BLaER1 treated with 17β-estradiol and CSF1 and Interleukin-3, amounts not matched to agents 10 nM and 100 nM (cell line): ENCODE measurements around the gene ZNF169.
"Not testable (repeated sequence)": the region's sequence is repeated elsewhere in the genome, so short reads cannot be mapped to it uniquely, and the experiment has no call there.

Experiments used
- H3K27ac ChIP-seq, 11 experiments: shearing (Covaris generic); formaldehyde crosslinking; 2 replicates each; pipeline ENCODE4 v1.8.1; 2022
- H3K27me3 ChIP-seq, 11 experiments: shearing (Covaris generic); formaldehyde crosslinking; 2 replicates each; pipeline ENCODE4 v1.8.1; 2022
- H3K36me3 ChIP-seq, 11 experiments: shearing (Covaris generic); formaldehyde crosslinking; 2 replicates each; pipeline ENCODE4 v1.8.1; 2022
- H3K4me1 ChIP-seq, 10 experiments: shearing (Covaris generic); formaldehyde crosslinking; 2 replicates each; pipeline ENCODE4 v1.8.1; 2022
- H3K4me2 ChIP-seq, 11 experiments: shearing (Covaris generic); formaldehyde crosslinking; 2 replicates each; pipeline ENCODE4 v1.8.1; 2022
- H3K4me3 ChIP-seq, 10 experiments: shearing (Covaris generic); formaldehyde crosslinking; 2 replicates each; pipeline ENCODE4 v1.8.1; 2022
- H3K9ac ChIP-seq, 11 experiments: shearing (Covaris generic); formaldehyde crosslinking; 2 replicates each; pipeline ENCODE4 v1.8.1; 2022
- H3K9me3 ChIP-seq, 11 experiments: shearing (Covaris generic); formaldehyde crosslinking; replicated peaks in 1 of 11; 2 replicates each; pipeline ENCODE4 v1.8.1; 2022
- H4K20me1 ChIP-seq, 11 experiments: shearing (Covaris generic); formaldehyde crosslinking; 2 replicates each; pipeline ENCODE4 v1.8.1; 2022
- Cebpa-rat ChIP-seq, 11 experiments: shearing (Covaris generic); IDR thresholded peaks; 2 replicates each; pipeline ENCODE4 v1.8.1; 2022

ZNF169 gene

DNA sequence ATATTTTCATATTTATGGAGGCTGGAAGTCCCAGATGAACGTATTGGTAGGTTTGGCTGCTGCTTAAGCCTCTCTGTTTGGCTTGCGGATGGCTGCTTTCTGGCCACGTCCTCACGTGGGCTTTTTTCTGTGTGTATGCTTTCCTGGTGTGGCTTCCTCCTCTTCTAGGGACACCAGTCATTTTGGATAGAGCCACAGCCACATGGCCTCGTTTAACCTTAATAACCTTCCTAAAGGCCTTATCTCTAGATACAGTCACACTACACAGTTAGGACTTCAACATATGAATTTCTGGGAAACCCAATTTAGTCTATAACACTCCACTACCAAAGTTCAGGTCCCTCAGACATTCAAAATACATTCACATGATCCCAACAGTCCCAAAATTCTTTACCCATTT, 42.5 kb downstream of the ZNF169 start:
- no peak overlapping the region for H3K4me3 ChIP-seq
- no peaks in the 10 kb centered on the region for H3K4me1 ChIP-seq
- no peak overlapping the region for H3K27ac ChIP-seq
- H3K9me3 ChIP-seq: no peaks in the 10 kb centered on the region
- no peak for TF ChIP-seq Cebpa-rat (IDR thresholded peaks at IDR 0.05)
- no peaks in the 10 kb centered on the region for H3K27me3 ChIP-seq
- peaks cover 3 to 46% (median 24%) of the 10 kb centered on the region in 11 experiments; a peak in 17 of 22 replicates for H3K36me3 ChIP-seq
- no peaks in the 10 kb centered on the region for H4K20me1 ChIP-seq
- H3K9ac ChIP-seq: no peak overlapping the region
- no peak overlapping the region for H3K4me2 ChIP-seq

- Histone ChIP-seq H3K9me3 (no peaks in the 10 kb centered on the region), H3K4me2 (no peak overlapping the region), H3K4me3 (no peak overlapping the region), H4K20me1 (no peaks in the 10 kb centered on the region), H3K9ac (no peak overlapping the region), H3K36me3 (peaks cover 0 to 38% (median 19%) of the 10 kb centered on the region in 11 experiments; a peak in 16 of 22 replicates), H3K27me3 (no peaks in the 10 kb centered on the region), H3K4me1 (no peaks in the 10 kb centered on the region), H3K27ac (no peak overlapping the region)
- no peak for TF ChIP-seq Cebpa-rat (IDR thresholded peaks at IDR 0.05)
Measured at GRCh38 chr9:94302426-94302825, 43.3 kb downstream of the ZNF169 start.

- peaks cover 0 to 29% (median 19%) of the 10 kb centered on the region in 11 experiments; a peak in 16 of 22 replicates for H3K36me3 ChIP-seq
- H3K4me3 ChIP-seq: no peak overlapping the region
- TF ChIP-seq Cebpa-rat (IDR thresholded peaks at IDR 0.05): no peak
- no peaks in the 10 kb centered on the region for H3K27me3 ChIP-seq
- no peak overlapping the region for H3K4me2 ChIP-seq
- H3K9me3 ChIP-seq: no peaks in the 10 kb centered on the region
- no peak overlapping the region for H3K9ac ChIP-seq
- no peaks in the 10 kb centered on the region for H3K4me1 ChIP-seq
- no peaks in the 10 kb centered on the region for H4K20me1 ChIP-seq
- no peak overlapping the region for H3K27ac ChIP-seq
Measured at GRCh38 chr9:94303321-94303720, 44.2 kb downstream of the ZNF169 start.

GRCh38 chr9:94315034-94315984, 56.2 kb downstream of the ZNF169 start:
- not testable (repeated sequence) for H3K27ac ChIP-seq, H3K27me3 ChIP-seq, H3K4me2 ChIP-seq, H3K9me3 ChIP-seq, H3K4me1 ChIP-seq, H3K4me3 ChIP-seq, H3K9ac ChIP-seq, H3K36me3 ChIP-seq, H4K20me1 ChIP-seq

DNA sequence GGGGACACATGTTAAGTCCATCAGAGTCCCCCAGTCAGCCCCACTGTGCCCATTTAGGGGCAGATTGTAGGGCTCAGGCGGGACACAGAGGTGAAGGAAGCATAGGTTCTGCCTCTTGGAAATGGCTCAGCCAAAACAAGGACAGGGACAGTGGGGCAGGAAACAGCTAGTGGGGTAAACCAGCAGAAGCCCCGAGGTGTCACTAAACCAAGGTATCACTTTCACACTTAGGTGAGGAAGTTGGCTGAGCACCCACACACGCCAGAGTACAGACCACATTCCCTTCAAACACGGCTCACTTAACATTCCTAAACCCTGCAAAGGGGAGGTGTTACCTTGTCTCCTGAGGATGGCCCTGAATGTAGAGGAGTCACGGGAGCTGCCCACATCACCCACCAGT, 57.1 kb downstream of the ZNF169 start:
- H3K9ac ChIP-seq, H3K27me3 ChIP-seq, H4K20me1 ChIP-seq, H3K4me3 ChIP-seq, H3K36me3 ChIP-seq, H3K27ac ChIP-seq, H3K4me1 ChIP-seq, H3K9me3 ChIP-seq: not testable (repeated sequence)
- 0 out of 22 replicates have a peak overlapping the region, but pooled peaks of 1 of the 11 experiments have one; percentile 28 for H3K4me2 ChIP-seq

DNA sequence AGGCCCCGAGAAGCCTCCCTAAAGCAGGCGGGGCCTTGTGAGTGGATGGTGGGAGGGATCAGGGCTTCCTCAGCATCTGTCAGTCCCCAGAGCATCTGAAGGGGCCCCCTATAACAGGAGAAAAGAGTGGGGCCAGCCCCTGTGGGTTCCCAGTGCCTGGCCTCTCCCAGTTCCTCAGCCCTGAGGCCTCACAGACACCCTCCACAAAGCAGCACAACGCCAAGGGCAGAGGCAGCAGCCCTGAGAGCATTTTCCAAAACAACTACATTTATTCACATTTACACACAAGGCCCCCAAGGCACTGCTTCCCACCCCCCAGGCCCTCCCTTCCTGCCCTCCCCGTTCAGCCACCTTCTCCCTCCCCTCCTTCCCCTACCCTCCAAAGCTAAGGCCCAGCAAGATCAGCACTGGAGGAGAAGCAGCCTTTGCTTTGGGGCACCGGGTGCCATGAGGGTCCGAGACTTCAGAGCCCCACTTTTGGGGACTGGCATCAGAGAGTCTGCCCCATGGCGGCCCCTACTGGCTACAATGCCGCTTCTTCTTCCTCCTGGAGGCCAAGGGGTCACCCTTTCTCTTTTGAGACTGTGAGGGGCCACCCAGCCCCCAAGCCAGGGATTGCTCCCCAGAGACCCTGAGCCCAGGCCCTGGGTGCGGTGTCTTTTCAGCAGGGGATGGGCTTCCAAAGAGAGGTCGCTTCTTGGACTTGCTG, 59.0 kb downstream of the ZNF169 start:
- H3K4me2 ChIP-seq, H3K36me3 ChIP-seq, H3K27ac ChIP-seq, H3K4me3 ChIP-seq, H3K27me3 ChIP-seq, H3K4me1 ChIP-seq, H4K20me1 ChIP-seq, H3K9ac ChIP-seq, H3K9me3 ChIP-seq: not testable (repeated sequence)

GRCh38 chr9:94322342-94322940, 63.3 kb downstream of the ZNF169 start:
- H3K9ac ChIP-seq, H3K9me3 ChIP-seq, H3K27me3 ChIP-seq, H3K4me2 ChIP-seq, H3K4me3 ChIP-seq, H3K27ac ChIP-seq, H3K36me3 ChIP-seq, H4K20me1 ChIP-seq: not testable (repeated sequence)
- peaks cover 0 to 17% (median 7%) of the 10 kb centered on the region in 10 experiments; a peak in 9 of 20 replicates for H3K4me1 ChIP-seq

DNA sequence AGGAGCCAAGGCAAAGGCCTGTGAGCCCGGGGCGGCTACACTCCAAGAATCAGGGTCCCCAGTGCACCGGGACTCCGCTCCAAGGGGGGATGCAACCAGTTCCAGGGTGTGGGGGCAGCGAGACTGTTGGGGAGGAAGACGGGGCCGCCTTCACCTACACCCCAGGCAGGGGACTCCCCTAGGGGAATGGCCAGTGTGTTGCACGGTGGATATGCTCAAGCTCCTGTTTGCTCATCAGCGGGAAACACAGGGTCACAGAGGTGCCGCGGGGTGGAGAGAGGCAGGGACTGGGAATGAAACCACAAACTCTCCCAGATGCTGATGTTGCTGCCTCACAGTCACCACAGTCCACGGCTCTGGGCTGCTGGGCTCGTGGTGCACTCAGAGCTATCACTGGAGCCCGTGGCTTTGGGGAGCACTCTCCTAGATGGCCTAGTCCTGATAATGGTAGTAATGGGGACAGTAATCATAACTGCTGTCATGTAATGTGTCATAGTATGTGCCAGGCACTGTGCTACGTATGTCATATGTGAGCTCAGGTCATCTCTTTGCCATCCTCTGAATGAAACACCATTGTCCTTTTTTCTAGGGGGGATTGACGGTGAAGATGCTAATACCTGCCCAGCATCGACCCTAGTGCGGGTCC, 64.2 kb downstream of the ZNF169 start:
- not testable (repeated sequence) for H3K4me2 ChIP-seq, H3K27ac ChIP-seq, H3K4me3 ChIP-seq, H4K20me1 ChIP-seq, H3K27me3 ChIP-seq, H3K9me3 ChIP-seq, H3K9ac ChIP-seq, H3K36me3 ChIP-seq
- peaks cover 0 to 17% (median 7%) of the 10 kb centered on the region in 10 experiments; a peak in 9 of 20 replicates for H3K4me1 ChIP-seq

GRCh38 chr9:94325583-94325982, 66.5 kb downstream of the ZNF169 start:
- not testable (repeated sequence) for H3K27me3 ChIP-seq

GRCh38 chr9:94328544-94328943, 69.4 kb downstream of the ZNF169 start, which contains the start of gene NUTM2F:
TSS of gene NUTM2F (minus strand) at chr9:94328644. CDS start at chr9:94328623, 21 bp downstream.
- H3K4me2 ChIP-seq, H3K9me3 ChIP-seq, H3K9ac ChIP-seq, H3K36me3 ChIP-seq, H3K4me3 ChIP-seq, H4K20me1 ChIP-seq, H3K27me3 ChIP-seq, H3K27ac ChIP-seq: not testable (repeated sequence)
- H3K4me1 ChIP-seq: peaks cover 0 to 16% (median 7%) of the 10 kb centered on the region in 10 experiments; a peak in 9 of 20 replicates

More at GRCh38 chr9:94325583-94325982, 66.5 kb downstream of the ZNF169 start:
- peaks cover 0 to 17% (median 7%) of the 10 kb centered on the region in 10 experiments; a peak in 9 of 20 replicates for H3K4me1 ChIP-seq
- H3K4me2 ChIP-seq: peak overlapping the region in 4 of 11 experiments; percentile 24 to 46 (median 42); a peak in 5 of 22 replicates
- H3K36me3 ChIP-seq, H3K4me3 ChIP-seq, H3K9ac ChIP-seq, H4K20me1 ChIP-seq, H3K27ac ChIP-seq, H3K9me3 ChIP-seq: not testable (repeated sequence)

DNA sequence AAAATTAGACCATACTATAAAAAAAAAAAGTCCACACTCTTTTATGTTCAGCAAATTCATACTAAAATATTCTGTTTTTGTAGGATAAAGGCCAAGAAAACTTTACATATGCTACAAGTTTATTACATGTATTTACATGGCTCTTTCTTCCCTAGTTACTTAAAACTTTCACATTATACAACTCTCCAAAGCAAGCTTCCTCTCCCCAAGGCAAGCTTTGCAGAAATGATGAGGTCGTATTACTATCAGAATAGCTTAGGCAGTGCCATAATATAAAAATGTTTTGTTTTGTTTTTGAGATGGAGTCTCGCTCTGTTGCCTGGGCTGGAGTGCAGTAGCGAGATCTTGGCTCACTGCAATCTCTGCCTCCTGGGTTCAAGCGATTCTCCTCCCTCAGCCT, 77.3 kb downstream of the ZNF169 start:
- H3K27ac ChIP-seq, H3K9me3 ChIP-seq, H3K36me3 ChIP-seq, H4K20me1 ChIP-seq, H3K4me1 ChIP-seq, H3K4me2 ChIP-seq, H3K27me3 ChIP-seq, H3K4me3 ChIP-seq, H3K9ac ChIP-seq: not testable (repeated sequence)

DNA sequence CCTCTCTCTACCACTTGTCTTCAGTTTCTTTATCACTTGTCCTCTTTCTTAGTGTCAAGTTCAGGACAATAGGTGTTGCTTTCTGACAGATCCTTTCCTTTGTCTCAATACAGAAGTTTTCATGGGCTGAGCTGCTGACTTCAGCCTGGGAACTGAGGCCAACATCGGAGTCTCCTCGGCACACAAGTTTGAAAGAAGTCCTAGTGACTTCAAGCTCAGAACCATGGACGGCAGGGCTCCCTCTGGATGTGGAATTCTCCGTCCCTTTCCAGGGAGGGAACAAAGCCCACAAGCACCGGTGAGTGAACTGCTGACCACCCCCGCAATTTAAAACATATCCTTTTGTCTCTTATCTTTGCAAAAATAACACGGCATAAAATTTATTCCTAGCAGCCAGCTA, 79.6 kb downstream of the ZNF169 start:
- not testable (repeated sequence) for H3K4me1 ChIP-seq, H3K36me3 ChIP-seq, H4K20me1 ChIP-seq, H3K9me3 ChIP-seq, H3K27me3 ChIP-seq, H3K27ac ChIP-seq, H3K4me2 ChIP-seq, H3K4me3 ChIP-seq, H3K9ac ChIP-seq

- H3K9ac ChIP-seq, H3K36me3 ChIP-seq, H3K9me3 ChIP-seq, H3K27me3 ChIP-seq, H3K27ac ChIP-seq, H3K4me1 ChIP-seq, H3K4me3 ChIP-seq, H4K20me1 ChIP-seq: not testable (repeated sequence)
- H3K4me2 ChIP-seq: peak overlapping the region in 1 of 11 experiments; percentile 24; a peak in 1 of 22 replicates
Measured at GRCh38 chr9:94339657-94340056, 80.6 kb downstream of the ZNF169 start.
